ENCODE measurements around the gene KRTAP4-12.
"Not testable (repeated sequence)": the region's sequence is repeated elsewhere in the genome, so short reads cannot be mapped to it uniquely, and the experiment has no call there.

Gene KRTAP4-12

DNA sequence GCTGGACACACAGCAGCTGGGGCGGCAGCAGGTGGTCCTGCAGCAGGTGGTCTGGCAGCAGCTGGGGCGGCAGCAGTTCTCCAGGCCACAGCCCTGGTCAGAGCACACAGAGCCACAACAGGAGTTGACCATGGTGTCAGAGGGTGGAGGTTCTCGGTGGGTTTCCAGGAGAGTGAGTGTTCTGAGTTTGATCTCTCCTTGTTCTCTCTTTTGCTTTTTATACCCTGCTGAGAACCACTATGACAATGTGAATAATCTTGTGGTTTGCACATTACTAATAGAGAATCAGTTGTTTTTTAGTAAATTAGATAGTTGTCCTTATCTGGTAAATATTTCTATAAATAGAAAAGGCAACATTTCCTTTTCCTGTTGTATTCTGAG lies at the start of gene KRTAP4-12:
TSS of gene KRTAP4-12 (minus strand) at position 192 of the 381 bp plus-strand sequence. CDS start at position 132, 60 bp downstream.
- not testable (repeated sequence) for DNase-seq (ENCODE audit: low spot score)

DNA sequence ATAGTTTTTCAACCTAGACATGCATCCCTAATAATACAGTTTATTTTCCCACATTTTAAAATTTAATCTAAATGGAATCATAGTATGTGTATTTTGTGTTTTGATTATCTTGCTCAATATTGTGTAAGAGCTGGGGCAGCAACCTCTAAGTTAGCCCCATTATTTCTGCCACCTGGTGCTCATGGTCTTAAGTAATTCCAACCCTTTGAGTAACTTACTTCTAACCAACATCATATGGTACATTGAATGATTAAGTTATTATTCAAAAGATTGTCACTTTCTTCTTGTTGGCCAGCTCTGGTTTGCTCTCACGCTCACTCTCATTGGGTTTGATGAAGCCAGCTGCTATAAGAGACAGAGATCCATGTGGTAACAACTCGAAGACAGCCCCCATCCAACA lies 47.9 kb upstream of the KRTAP4-12 start:
- no peak for DNase-seq (ENCODE audit: low spot score)

- no peak for DNase-seq (ENCODE audit: low spot score)
These were observed 44.1 kb upstream of the KRTAP4-12 start, which contains the start of gene KRTAP4-3 for GRCh38 chr17:41168121-41168520. Gene KRTAP4-3, minus strand, starts transcription at chr17:41168221. Its CDS starts 49 bp downstream, at chr17:41168172.

GRCh38 chr17:41167561-41167960 lies 43.6 kb upstream of the KRTAP4-12 start:
- no peak for DNase-seq (ENCODE audit: low spot score)

GRCh38 chr17:41163828-41164227 lies 39.8 kb upstream of the KRTAP4-12 start:
- no peak for DNase-seq (ENCODE audit: low spot score)

DNA sequence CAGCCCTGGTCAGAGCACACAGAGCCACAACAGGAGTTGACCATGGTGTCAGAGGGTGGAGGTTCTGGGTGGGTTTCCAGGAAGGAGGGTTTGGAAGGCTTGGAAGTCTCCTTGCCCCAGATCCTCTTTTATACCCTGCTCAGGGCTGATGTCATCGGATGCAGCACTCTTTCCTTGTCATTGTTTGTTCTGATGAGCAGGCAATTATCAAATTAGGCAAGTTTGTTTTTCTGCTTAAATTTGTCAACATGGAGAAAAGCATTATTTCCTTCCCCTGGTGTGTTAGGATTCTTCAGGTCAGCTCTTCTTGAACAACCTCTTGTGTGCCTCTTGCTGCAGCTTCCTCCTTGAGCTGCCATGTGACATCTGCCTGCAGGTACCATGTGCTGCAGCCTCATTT lies 36.7 kb upstream of the KRTAP4-12 start, which contains the start of gene KRTAP4-4:
TSS of gene KRTAP4-4 (minus strand) at position 101 of the 400 bp plus-strand sequence. CDS start at position 44, 57 bp downstream.
- DNase-seq (ENCODE audit: low spot score) = no peak

GRCh38 chr17:41160190-41160589 lies 36.2 kb upstream of the KRTAP4-12 start:
- not testable (repeated sequence) for DNase-seq (ENCODE audit: low spot score)

GRCh38 chr17:41153856-41154255 lies 29.9 kb upstream of the KRTAP4-12 start:
- DNase-seq (ENCODE audit: low spot score) = no peak

GRCh38 chr17:41151525-41151924 lies 27.5 kb upstream of the KRTAP4-12 start:
- no peak for DNase-seq (ENCODE audit: low spot score)

DNA sequence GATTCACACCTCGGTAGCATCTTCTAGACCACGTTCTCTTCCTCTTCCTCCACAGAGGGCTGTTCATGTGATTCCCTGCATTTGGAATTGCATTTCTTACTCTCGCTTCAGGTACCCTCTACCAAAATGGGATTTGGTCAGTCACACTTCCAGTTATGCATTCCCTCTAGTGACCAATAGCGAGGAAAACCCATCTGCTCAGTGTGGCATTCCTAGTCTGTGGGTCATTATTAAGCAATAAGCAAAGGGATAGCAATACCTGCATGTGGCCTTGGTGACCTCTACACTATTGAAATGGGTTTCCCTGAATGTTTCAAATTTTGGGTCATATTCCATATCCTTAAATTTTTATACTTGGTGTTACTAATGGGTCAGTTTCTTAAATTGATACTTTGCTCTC lies 26.0 kb upstream of the KRTAP4-12 start:
- DNase-seq (ENCODE audit: low spot score) = no peak

DNA sequence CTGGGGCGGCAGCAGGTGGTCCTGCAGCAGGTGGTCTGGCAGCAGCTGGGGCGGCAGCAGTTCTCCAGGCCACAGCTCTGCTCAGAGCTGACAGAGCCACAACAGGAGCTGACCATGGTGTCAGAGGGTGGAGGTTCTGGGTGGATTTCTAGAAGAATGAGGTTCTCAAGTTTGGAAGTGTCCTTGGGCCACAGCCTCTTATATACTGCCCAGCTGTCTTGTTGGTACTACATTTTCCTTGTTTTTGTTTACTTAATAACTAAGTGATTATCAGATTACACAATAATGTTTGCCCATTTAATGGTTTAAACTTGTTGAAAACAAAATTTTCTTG lies 25.6 kb upstream of the KRTAP4-12 start, which contains the start of gene KRTAP4-5:
TSS of gene KRTAP4-5 (minus strand) at position 174 of the 334 bp plus-strand sequence. CDS start at position 116, 58 bp downstream.
- no peak for DNase-seq (ENCODE audit: low spot score)

DNA sequence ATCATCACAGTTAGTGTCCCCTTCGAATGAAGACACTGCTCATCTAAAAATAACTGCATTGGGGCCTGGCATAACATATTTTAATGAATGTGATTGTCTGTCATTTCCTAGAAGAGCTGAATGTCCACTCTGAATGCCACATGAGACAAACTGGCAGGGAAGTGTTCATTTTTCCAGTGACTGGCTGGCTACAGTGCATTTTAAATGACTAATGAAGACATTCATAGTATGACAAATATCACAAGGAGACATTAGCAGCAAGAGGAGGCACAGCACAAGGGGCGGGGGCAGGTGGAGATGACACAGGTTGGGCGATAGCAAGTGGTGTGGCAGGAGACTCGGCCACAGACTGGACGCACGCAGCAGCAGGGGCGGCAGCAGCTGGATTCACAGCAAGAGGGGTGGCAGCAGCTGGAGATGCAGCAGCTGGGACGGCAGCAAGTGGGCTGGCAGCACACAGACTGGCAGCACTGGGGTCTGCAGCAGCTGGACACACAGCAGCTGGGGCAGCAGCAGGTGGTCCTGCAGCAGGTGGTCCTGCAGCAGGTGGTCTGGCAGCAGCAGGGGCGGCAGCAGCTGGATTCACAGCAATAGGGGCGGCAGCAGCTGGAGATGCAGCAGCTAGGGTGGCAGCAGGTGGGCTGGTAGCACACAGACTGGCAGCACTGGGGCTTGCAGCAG lies 25.1 kb upstream of the KRTAP4-12 start:
- DNase-seq (ENCODE audit: low spot score) = not testable (repeated sequence)

- DNase-seq (ENCODE audit: low spot score) = no peak
These were observed 23.7 kb upstream of the KRTAP4-12 start for GRCh38 chr17:41147531-41148204.

- DNase-seq (ENCODE audit: low spot score) = no peak
These were observed 21.3 kb upstream of the KRTAP4-12 start for GRCh38 chr17:41145261-41145660.

DNA sequence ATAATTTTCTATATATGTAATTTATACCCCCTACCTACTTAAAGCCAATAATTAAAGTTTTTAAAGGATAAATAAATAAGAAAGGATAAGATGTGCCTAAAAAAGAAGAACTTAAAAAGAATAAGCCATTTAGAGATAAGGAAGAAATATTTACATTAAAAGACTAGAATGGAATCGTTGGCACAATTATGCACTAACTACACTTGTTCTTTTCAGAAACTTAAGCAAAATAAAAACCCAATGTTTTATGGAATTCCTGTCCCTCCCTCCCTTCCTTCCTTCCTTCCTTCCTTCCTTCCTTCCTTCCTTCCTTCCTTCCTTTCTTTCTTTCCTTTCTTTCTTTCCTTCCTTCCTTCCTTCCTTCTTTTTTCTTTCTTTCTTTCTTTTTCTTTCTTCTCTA lies 20.9 kb upstream of the KRTAP4-12 start:
- no peak for DNase-seq (ENCODE audit: low spot score)

- DNase-seq (ENCODE audit: low spot score) = no peak
These were observed 17.4 kb upstream of the KRTAP4-12 start for GRCh38 chr17:41141361-41141760.

GRCh38 chr17:41140360-41141131 lies 16.6 kb upstream of the KRTAP4-12 start, which contains the start of gene KRTAP4-6:
Gene KRTAP4-6, minus strand, starts transcription at chr17:41140544. Its CDS starts 57 bp downstream, at chr17:41140487.
- DNase-seq (ENCODE audit: low spot score) = no peak

GRCh38 chr17:41139865-41140264 lies 15.9 kb upstream of the KRTAP4-12 start:
- DNase-seq (ENCODE audit: low spot score) = not testable (repeated sequence)

DNA sequence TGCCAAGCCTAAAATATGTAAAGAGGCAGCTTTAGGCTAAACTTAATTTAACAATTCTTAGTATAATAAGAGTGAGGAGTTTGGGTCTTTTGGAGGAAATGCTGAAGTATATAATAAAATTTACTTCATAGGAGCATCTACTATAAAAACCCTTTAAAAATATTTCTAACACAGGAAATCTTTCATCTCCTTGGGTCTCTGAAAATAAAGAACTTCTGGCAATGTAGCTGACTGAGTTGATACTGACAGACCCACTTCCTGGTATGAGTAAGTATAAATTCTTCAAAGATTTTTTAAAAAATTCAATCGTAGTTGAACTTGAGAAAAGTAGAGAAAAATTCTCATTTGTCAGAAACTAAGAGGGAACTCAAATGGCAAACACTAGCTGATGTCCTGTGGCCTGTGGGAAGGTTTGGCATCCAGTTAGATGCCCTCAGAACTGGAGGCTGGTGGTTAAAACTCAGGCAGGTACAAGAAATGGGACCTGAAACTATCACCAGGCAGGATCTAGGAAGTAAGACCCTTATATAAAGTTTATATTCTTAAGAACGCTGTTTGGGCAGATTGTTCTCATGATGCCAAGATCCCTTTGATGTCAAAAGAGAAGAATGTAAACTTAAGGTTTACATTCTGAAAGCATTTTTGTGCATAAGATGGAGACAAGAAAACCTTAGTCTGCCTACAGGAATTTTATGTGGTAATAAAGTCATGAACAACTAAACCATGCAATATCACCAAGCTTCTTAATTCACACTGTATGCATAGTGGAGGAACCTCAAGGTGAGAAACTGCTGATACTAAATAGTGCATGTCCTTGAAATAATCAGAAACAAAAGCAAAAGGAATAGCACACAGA lies 10.1 kb upstream of the KRTAP4-12 start:
- DNase-seq (ENCODE audit: low spot score) = no peak

DNA sequence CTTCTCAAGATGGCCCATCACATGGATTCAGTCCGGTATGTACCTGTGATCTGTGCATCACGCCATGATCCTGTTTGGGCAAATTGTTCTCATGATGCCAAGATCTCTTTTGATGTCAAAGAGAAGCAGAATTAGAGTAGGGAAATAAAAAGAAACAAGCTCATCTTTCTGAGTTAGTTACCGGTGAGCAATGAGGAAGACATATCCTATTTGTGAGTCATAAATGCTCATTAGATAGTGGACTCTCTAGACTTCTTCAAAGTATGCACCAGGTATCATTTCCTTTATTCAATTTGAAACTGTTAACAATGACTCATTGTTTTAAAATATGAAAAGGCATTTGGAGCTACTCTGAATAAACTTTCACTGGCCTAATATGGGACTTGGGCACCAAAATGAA lies 8.0 kb upstream of the KRTAP4-12 start:
- no peak for DNase-seq (ENCODE audit: low spot score)

GRCh38 chr17:41127371-41127770 lies 3.4 kb upstream of the KRTAP4-12 start:
- DNase-seq (ENCODE audit: low spot score) = no peak

GRCh38 chr17:41126412-41126811 lies 2.4 kb upstream of the KRTAP4-12 start:
- no peak for DNase-seq (ENCODE audit: low spot score)
